Limb (tissue), 2 donors: ENCODE measurements around the gene SHISA2.
A peak's percentile ranks its signal among the peaks of the same experiment; 100 is the strongest.

Experiments used
- DNase-seq, 2 donors: peaks; one replicate each; pipeline ENCODE4 v3.0.0-alpha.2; 2016; ENCODE audit errors: extremely low spot score in 2 of 2

Gene SHISA2

DNA sequence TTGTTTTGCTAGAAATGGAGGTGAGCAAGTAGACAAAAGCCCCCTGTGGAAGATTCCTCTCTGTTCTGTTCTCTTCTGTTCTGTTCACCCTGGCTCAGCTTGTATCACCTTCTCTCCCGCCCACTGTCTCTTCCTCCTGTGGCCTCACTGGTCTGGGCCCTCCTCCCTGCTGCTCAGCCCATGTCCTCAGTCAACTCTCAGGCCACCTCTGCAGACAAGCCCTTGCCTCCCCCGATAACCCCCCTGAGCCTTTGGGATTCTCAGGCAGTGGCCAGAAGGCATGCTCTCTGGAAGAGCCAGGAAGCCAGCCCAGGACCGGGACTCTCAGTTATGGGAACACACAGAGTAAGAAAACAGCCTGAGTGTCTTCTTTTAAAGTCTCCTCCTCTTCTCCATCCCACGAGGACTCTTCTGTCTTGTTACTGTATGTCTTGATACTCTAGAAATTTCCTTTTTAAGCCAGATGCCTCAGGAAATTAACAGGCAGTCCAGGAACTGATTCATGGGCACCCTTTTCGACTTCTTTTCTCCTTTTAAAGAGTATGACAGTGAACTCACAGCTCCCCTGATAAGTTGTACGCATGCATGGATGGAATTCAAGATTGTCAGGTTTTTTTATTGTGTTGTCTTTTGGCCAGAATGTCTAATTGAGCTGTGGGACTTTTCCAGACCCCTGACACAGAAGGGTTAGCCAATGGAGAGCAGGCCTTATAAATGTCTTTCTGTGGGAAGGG is 33.7 kb downstream of the SHISA2 start:
- no peak for DNase-seq

DNA sequence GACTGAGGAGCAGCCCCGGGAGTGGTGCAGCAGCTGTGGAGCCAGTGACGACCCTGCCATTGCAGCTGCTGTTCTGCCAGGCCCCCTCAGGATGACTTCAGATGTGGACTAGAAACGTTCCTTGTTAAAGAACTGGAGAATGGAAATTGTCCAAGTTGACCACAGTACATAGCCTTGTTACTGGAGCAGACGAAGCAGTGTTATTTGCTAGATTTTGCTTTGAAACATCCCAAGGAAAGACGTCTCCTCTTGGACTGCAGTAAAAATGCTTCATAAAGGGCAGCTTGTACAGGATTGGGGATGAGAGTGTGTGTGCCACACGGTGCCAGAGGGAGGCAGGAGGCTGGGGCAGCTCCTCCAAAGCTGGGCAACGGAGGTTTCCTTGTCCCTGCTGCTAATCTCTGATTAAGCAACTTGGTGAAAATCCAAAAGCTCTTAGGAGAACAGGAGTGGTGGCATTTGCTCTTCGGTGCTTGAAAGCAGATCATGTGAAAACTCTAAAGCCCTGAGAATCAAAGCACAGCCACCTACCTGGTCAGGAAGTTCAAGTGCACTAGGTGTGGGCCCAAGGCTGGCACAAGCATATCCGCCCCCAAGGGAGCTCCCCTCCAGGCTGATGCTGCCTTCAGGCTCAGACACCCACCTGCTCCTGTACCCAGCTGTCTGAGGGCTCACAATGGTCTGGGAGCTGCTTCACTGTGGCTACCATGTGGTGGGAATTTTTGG is 34.5 kb downstream of the SHISA2 start:
- DNase-seq, result peak in 1 of 2 donors; percentile 41

DNA sequence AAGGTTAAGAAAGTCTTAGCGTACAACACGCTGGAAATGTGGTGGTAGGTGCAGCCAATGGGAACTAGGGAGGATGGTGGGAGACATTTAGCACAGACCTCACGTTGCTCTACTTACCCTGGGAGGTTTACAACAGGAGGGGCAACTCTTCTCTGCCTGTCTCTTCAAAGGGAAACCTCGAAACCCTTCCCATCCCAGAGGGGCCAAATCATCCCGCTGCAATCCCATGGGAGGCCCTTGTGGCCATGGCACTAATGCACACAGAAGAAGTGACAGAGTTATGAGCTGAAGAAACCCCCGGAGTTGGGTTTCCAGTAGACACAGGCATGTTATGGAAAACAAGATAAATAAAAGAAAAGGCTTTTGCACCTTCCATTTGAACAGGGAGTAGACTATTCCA is 35.6 kb downstream of the SHISA2 start:
- no peak for DNase-seq

DNA sequence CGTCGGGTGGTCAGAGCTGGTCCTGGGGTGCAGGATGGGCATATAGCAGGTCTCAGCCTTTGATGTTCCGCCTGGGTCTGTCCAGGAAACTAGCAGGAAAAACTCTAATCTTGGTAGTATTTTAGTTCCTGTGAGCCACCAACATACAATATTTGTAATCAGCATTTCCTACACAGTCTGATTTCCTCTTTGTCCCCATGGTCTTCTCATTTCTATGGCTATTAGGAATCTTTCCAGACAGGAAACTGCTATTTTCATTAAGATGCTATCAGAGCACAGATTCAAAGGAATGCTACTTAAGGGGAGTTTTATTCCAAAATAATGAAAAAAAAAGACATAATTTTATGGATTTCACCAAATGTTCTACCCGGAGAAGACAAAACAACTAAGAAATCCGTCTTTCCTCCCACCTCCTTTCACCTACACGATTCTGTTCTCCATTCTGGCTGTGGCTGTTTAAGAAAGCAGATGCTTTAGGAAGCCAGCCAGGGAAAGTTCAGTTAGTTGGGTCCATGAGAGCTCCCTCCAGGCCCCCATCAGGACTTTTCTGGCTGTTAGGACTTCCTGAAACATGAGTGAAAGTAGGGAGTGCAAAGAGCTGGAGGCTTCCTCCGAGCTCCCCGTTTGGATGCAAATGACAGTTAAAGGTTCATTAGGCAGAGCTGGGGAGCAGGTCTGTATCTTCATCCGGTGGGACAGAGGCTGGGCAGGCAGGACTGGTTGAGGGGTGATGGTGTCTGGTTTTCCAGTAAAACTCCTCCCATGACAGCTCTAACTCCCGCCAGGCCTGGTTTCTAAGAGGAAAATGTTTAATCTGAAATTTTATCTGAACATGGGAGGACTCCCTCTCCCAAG is 36.3 kb downstream of the SHISA2 start:
- peak in 1 of 2 donors; percentile 54 for DNase-seq

DNA sequence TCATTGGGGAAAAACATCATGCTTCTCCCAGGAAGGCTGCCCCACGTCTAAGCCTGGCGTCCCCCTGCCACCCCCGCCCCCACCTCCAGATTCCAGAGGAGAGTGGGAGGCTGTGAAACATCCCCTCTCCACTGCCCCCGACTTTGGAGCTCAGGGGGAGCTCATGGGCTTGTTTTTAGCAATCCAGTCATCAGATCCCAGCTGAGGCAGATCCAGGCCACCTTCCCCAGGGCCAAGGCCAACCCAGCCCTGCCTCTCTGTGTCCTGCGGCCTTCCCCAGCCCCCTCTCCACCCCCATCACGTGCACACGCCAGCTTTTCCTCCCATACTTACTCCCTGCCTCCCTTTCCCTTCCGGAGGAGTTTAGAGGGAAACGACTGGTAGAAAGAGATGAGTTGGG is 38.8 kb downstream of the SHISA2 start:
- DNase-seq, result no peak

DNA sequence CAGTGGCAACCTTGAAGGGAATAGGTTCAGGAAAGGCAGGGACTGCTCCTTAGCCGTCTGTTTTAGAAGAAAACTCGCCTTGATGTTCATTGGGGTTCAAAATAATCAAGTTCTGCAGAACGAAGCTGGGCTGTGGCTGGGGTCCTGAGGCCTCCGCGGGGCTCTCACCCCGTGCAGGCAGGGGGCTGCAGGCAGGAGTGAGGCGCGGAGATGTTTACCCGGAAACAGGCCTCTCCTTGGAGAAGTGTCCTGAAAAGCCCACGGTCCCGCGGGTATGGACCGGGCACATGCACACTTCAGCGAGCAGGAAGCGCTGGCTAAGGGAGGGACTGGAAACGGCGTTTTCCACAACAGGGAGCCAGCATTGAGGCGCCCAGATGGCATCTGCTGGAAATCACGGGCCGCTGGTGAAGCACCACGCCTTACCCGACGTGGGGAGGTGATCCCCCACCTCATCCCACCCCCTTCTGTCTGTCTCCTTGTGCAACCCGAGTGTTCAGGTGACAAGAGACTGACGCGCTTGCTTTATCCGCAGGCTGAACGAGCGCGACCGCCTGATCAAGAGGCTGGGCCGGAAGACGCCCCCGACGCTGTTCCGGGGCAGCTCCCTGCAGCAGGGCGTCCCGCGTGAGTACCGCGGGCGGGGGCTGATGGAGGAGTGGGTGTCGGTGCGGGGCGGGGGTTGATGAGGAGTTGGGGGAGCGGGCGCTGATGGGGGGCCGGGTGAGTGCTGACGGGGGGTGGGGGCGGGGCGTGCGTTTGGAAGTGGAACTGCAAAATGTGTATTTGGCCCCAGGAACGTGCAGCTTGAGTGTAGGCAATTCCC is 39.6 kb downstream of the SHISA2 start:
- DNase-seq, result peak in 1 of 2 donors; percentile 68

DNA sequence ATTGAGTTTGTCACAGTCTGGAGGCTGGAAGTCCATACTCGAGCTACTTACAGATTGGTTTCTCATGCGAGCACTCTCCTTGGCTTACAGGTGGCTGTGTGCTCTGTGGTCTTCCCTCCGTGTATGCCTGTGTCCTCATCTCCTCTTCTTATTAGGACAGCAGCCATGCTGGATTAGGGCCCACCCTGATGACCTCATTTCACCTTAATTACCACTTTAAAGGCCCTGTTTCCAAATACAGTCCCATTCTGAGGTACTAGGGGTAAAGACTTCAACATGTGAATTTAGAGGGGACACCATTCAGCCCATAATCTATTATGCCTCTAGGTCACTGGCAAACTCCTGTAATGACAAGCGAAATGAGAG is 40.6 kb downstream of the SHISA2 start:
- DNase-seq, result no peak

DNA sequence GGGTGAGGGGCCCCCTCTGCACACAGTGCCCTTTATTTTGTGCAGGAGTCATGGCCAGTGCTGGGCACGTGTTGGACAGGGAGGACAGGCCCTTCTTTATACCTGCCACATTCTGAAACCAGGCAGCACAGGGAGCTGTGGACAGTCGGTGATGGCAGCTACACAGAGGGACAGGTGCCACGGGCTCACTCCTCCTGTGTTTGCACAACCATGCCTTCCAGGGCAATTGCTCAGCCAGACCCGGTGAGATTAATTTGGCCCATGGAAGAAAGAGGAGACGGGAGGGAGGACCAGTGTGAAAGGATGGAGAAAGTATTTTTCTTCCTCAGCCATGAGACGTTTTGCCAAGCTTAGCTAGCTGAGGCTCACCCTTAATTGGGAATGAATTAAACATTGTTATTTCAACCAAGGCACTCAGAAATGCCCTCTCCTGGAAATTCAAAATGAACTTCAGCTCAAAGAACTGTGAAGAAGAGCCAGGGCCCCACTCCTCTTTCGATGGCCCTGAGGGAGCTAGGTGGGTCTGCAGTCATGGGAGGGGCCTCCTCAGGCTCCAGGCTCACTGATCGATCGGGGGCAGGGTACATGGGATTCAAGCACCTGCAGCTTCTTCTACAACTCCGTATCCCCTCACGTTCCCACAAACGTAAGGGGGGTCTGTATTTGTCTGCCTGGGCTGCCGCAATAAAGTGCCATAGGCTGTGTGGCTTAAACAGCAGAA is 41.2 kb downstream of the SHISA2 start:
- DNase-seq, result no peak

DNA sequence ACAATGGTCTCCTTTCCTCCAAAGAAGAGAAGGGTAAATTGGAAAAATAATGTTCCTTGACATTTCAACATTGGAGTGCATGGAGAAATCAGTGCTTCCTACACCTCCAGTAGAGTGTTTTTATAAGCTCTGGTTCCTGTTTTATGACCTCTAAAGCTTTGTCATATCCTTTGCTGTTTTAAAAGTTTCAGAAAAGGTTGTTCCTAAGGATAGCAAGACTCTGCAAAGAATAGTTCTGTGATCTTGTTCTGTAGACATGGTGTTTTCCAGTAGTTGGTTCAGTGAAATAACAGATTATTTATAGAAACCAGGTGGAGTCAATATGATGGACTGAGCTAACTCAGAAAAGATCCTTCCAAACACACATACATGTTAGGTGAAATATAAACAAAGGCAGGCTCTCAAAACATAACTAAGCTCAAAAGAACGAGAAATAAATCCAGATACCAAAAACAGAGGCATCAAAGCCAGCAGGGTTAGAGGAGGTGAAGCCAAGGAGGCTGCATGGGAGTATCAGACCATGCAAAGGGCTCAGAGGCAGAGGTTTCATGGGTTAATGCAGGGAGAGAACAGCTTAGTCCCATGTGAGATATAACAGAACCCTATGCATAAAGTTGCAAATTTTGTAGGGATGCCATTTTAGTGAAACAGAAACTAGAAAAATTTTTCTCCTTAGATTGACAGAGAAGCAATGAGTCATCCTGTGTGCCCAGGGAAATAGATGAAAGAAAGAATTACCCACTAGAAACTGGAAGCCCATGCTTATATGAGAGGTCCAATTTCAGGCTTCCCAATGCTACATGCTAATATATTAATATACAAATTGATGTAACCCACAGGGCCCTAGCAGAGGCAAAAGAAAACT is 44.3 kb downstream of the SHISA2 start:
- no peak for DNase-seq
